Aorta (tissue), 5 donors: ENCODE data around the gene ELANE. TPM values are rescaled to one million over a fixed set of nuclear protein-coding genes. Genes with fewer than 3 reads are reported as not detected.

Experiments used
- ATAC-seq: fragments of 200-7000 bp; cut with Tn5 transposase; one replicate; pipeline ENCODE4 v1.9.1; 2022; ENCODE audit warnings: moderate library complexity; ENCODE audit not compliant: low FRiP score
- DNase-seq, 2 donors: peaks; one replicate each; pipeline ENCODE4 v3.0.0-alpha.2; 2020
- H3K27ac ChIP-seq, 2 donors: one replicate each; pipeline ENCODE4 v1.5.1; 2013; ENCODE audit warnings: low read length in 2 of 2, mild to moderate bottlenecking in 2 of 2, moderate library complexity in 2 of 2, control low read depth in 1 of 2, inconsistent platforms in 1 of 2, low read depth in 1 of 2
- H3K27me3 ChIP-seq, 2 donors: one replicate each; pipeline ENCODE4 v1.6.1; 2013; ENCODE audit warnings: control low read depth in 1 of 2, low read length in 1 of 2, mild to moderate bottlenecking in 1 of 2, moderate library complexity in 1 of 2; ENCODE audit not compliant: insufficient read depth in 2 of 2, control insufficient read depth in 1 of 2
- H3K36me3 ChIP-seq, 2 donors: one replicate each; pipeline ENCODE4 v1.6.1; 2013; ENCODE audit warnings: control low read depth in 1 of 2, low read length in 1 of 2, mild to moderate bottlenecking in 1 of 2; ENCODE audit not compliant: insufficient read depth in 2 of 2, control insufficient read depth in 1 of 2
- H3K4me1 ChIP-seq, 2 donors: one replicate each; pipeline ENCODE4 v1.6.1; 2013; ENCODE audit warnings: low read length in 2 of 2, control low read depth in 1 of 2, mild to moderate bottlenecking in 1 of 2, moderate library complexity in 1 of 2; ENCODE audit not compliant: insufficient read depth in 2 of 2, control insufficient read depth in 1 of 2
- H3K4me3 ChIP-seq, 2 donors: one replicate each; pipeline ENCODE4 v1.5.1; 2013; ENCODE audit warnings: low read length in 2 of 2, control low read depth in 1 of 2, mild to moderate bottlenecking in 1 of 2
- H3K9me3 ChIP-seq: one replicate; pipeline ENCODE4 v1.6.1; 2013; ENCODE audit warnings: mild to moderate bottlenecking, low read length; ENCODE audit not compliant: control insufficient read depth
- WGBS, 2 donors: extraction: QIAGEN DNeasy Blood & Tissue Kit; methylation state at CpG; one replicate each; pipeline ENCODE4 v1.1.7; 2013; 5-methylcytosine and 5-hydroxymethylcytosine counted together
- intact Hi-C, 2 donors: fragments of 100-400 bp; cut with DNase I; formaldehyde crosslinking; loops; one replicate each; pipeline versions ENCODE4 v1.14.2 to v1.15.0; 2022
- long read RNA-seq, 2 donors: library from polyadenylated mRNA; unstranded; transcript quantifications; one replicate each; pipeline ENCODE4 v2.0.0, GENCODE V29; 2020 to 2021
- polyA plus RNA-seq, 2 donors: library from polyadenylated mRNA; stranded (reverse); fragments of 200-250 nt; gene quantifications; one replicate each; pipeline ENCODE4 v1.2.3, GENCODE V29; 2013
- total RNA-seq, 2 donors: library from RNA; stranded (reverse); fragmentation: NEBNext Ultra II Directional; extraction: Animal tissue kit (Norgen Biotek cat#: 25700); gene quantifications; one replicate each; pipeline ENCODE4 v1.2.1, GENCODE V29; 2021
- donor health status: healthy with polysubstance abuse.
- donor health status: Bipolar disorder and iron deficiency.
- donor health status: DM: no; HTN: no; CAD: no.
- donor health status: DM: no; HTN: no; CAD: no.
- donor health status: DM: yes; HTN: yes; CAD: no.

Gene ELANE
- 1 to 10 TPM in 1 of 2 donors, not detected in 1; 2.0 TPM for total RNA-seq
- polyA plus RNA-seq, result not detected
- long read RNA-seq, donor 1, partial matches to known transcripts, result 0 of 1 reads
- long read RNA-seq, donor 1, other reads (novel, unspliced or antisense), result 1 of 1 reads
- long read RNA-seq, donor 2, partial matches to known transcripts, result 0 of 1 reads
- long read RNA-seq, donor 2, other reads (novel, unspliced or antisense), result 1 of 1 reads

DNA sequence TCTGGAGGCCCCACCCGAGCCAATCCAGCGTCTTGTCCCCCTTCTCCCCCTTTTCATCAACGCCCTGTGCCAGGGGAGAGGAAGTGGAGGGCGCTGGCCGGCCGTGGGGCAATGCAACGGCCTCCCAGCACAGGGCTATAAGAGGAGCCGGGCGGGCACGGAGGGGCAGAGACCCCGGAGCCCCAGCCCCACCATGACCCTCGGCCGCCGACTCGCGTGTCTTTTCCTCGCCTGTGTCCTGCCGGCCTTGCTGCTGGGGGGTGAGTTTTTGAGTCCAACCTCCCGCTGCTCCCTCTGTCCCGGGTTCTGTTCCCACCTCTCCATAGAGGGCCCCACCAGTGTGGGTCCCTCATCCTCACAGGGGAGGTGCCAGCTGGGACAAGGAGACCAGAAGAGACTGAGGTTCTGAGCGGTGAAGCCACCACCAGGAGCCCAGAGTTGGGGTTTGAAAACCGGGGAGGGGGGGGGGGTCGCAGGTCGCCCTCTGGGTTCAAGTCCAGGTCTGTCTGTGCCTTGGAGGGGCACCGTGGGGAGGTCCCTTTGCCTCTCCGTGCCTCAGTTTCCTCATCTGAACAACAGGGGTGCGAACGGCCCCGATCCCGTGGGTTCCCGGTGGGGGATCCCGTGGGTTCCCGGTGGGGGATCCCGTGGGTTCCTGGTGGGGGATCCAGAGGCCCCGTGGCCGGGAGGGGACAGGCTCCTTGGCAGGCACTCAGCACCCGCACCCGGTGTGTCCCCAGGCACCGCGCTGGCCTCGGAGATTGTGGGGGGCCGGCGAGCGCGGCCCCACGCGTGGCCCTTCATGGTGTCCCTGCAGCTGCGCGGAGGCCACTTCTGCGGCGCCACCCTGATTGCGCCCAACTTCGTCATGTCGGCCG, at the start of gene ELANE:
Gene ELANE (plus strand): TSS at position 168 of the 878 bp plus-strand sequence. CDS start 26 bp downstream, at position 194.
- Histone ChIP-seq H3K4me3 (no peak within 1 kb of the TSS), H3K27ac (no peak within 1 kb of the TSS), H3K36me3 (no peaks in the 10 kb centered on the region), H3K9me3 (no peaks in the 10 kb centered on the region), H3K27me3 (no peaks in the 10 kb centered on the region), H3K4me1 (no peaks in the 10 kb centered on the region)
- DNase-seq (peak in 1 of 2 donors; percentile 77), ATAC-seq (no peak)
- WGBS, 2 donors, result 58 to 66% methylated on average over 52 to 55 of the region's 55 CpGs
- intact Hi-C loops, result no loop called here

DNA sequence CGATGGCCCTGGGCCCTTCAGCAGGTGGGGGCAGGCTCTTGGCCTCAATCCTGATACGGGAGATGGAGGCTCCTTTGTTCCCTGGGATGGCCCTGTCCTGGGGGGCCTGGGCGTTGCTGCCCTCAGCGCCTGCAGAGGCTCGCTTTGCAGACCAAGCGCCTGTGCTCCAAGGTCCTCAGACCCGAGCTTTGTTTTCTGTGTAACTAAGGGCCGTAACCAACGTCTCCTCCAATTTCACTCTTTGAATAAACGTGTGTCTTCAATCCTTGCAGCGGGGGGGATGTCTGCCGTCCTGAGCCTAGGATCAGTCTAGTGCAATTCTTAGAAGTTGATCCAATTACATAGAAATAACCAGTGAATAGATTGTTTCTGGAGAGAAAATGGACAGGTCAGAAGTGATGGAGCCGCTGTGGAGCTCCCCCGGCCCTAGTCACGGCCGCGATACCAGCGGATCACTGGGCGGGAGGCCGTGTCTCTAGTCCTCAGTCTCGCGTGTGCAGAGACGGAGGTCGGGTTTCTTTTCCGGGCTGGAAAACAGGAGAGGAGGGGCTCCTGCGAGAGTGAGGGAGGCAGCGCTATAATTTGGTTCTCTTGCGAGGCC, 49.5 kb upstream of the ELANE start:
- H3K27me3 ChIP-seq, result no peaks in the 10 kb centered on the region
- H3K4me3 ChIP-seq, result no peak overlapping the region
- H3K9me3 ChIP-seq, result no peaks in the 10 kb centered on the region
- DNase-seq (no peak), ATAC-seq (no peak)
- peaks cover 3 to 15% of the 10 kb centered on the region in 2 donors for H3K36me3 ChIP-seq
- peaks cover 3% of the 10 kb centered on the region in 2 donors for H3K4me1 ChIP-seq
- intact Hi-C loops, result no loop called here
- no peak overlapping the region for H3K27ac ChIP-seq
- 46 to 56% methylated on average over 28 of the region's 28 CpGs for WGBS, 2 donors

DNA sequence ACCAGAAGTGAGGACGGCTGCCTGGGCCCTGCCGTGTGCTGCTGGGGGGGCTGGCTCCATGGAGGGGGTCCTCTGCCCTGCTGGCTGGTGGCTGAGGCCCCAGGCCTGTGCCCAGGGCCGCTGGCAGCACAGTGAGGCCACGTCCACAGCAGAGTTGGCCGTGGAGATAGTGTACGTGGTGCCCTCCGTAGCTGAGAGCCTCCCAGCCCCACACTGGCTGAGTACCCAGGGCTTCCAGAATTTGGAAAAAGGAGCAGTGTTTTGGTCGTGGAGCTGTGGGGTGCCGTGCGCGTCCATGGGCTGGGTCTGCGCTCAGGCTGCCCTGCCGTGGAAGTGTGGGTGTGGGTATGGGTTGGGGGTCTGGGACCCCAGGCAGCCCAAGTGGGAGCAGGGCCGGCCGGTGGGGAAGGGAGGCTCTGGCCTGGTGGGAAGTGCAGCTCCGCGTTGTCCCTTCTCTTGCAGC, 49.0 kb upstream of the ELANE start:
- DNase-seq (no peak), ATAC-seq (no peak)
- WGBS, 2 donors, result 80 to 82% methylated on average over 17 of the region's 17 CpGs
- Histone ChIP-seq H3K27ac (no peak overlapping the region), H3K4me3 (no peak overlapping the region), H3K36me3 (peaks cover 3 to 15% of the 10 kb centered on the region in 2 donors), H3K9me3 (no peaks in the 10 kb centered on the region), H3K27me3 (no peaks in the 10 kb centered on the region), H3K4me1 (peaks cover 3% of the 10 kb centered on the region in 2 donors)
- intact Hi-C loops, result no loop called here

DNA sequence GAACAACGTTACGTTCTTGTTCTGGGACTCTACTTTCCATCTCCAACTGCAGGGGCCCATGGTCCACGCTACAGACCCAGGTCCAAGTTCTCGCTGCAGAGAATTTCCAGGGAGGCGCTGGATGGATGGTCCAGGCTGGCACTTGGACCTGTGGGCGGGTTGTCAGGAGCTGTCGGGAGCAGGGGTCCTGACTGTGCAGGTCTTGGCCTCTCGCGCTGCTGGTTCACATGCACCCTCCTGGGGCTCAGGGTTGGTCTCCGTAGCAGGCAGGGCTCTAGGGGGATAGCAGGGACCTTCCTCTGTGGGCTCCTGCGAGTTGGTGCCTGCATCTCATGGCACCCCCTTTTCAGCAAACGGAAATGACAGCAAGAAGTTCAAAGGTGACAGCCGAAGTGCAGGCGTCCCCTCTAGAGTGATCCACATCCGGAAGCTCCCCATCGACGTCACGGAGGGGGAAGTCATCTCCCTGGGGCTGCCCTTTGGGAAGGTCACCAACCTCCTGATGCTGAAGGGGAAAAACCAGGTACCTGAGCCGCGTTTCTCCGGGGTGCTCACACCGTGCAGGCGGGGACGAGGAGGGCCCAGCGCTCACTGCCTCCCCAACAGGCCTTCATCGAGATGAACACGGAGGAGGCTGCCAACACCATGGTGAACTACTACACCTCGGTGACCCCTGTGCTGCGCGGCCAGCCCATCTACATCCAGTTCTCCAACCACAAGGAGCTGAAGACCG, 48.3 kb upstream of the ELANE start:
- Histone ChIP-seq H3K36me3 (peaks cover 3 to 15% of the 10 kb centered on the region in 2 donors), H3K9me3 (no peaks in the 10 kb centered on the region), H3K4me3 (no peak overlapping the region), H3K27me3 (no peaks in the 10 kb centered on the region), H3K27ac (no peak overlapping the region), H3K4me1 (peaks cover 3% of the 10 kb centered on the region in 2 donors)
- WGBS, 2 donors, result 85 to 86% methylated on average over 31 of the region's 31 CpGs
- intact Hi-C loops, result no loop called here
- no peak for DNase-seq
- ATAC-seq, result no peak

DNA sequence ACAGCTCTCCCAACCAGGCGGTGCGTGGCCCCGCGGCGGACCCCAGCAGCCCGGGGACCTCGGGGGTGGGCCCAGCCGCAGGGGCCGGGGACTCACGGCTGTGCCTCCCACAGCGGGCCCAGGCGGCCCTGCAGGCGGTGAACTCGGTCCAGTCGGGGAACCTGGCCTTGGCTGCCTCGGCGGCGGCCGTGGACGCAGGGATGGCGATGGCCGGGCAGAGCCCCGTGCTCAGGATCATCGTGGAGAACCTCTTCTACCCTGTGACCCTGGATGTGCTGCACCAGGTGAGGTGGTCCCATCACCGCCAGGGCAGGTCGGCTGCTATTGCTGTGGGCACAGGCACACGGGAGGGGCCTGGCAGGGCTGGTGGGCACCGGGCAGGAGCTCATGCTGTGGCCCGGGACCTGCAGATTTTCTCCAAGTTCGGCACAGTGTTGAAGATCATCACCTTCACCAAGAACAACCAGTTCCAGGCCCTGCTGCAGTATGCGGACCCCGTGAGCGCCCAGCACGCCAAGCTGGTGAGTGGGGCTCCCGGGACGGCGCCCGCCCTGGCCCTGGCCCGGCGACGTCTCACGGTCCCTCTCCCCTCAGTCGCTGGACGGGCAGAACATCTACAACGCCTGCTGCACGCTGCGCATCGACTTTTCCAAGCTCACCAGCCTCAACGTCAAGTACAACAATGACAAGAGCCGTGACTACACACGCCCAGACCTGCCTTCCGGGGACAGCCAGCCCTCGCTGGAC, 47.5 kb upstream of the ELANE start:
- H3K36me3 ChIP-seq, result peaks cover 3 to 15% of the 10 kb centered on the region in 2 donors
- H3K9me3 ChIP-seq, result no peaks in the 10 kb centered on the region
- no peak overlapping the region for H3K27ac ChIP-seq
- ATAC-seq, result no peak
- intact Hi-C loops, result no loop called here
- no peaks in the 10 kb centered on the region for H3K27me3 ChIP-seq
- peaks cover 3% of the 10 kb centered on the region in 2 donors for H3K4me1 ChIP-seq
- H3K4me3 ChIP-seq, result no peak overlapping the region
- WGBS, 2 donors, result 89 to 90% methylated on average over 53 of the region's 53 CpGs
- no peak for DNase-seq

DNA sequence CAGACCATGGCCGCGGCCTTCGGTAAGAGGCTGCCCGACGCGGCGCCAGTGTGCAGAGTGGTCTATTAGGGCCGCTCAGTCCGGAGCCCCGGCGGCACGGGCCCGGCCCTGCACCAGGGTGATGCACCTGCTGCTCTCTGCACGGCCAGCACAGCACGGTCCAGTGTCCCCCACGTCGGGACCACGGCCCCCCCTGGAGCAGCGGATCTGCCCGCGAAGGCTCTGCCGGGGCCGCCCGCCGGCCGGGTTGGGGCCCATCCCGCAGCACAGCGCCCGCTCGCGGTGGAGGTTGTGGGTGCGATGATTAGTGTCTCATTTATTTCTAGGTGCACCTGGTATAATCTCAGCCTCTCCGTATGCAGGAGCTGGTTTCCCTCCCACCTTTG, 46.9 kb upstream of the ELANE start:
- H3K4me3 ChIP-seq, result no peak overlapping the region
- DNase-seq, result no peak
- no peak for ATAC-seq
- H3K27ac ChIP-seq, result no peak overlapping the region
- H3K4me1 ChIP-seq, result peaks cover 3% of the 10 kb centered on the region in 2 donors
- no peaks in the 10 kb centered on the region for H3K9me3 ChIP-seq
- no peaks in the 10 kb centered on the region for H3K27me3 ChIP-seq
- peaks cover 3 to 15% of the 10 kb centered on the region in 2 donors for H3K36me3 ChIP-seq
- intact Hi-C loops, result no loop called here
- 89 to 90% methylated on average over 33 of the region's 33 CpGs for WGBS, 2 donors

DNA sequence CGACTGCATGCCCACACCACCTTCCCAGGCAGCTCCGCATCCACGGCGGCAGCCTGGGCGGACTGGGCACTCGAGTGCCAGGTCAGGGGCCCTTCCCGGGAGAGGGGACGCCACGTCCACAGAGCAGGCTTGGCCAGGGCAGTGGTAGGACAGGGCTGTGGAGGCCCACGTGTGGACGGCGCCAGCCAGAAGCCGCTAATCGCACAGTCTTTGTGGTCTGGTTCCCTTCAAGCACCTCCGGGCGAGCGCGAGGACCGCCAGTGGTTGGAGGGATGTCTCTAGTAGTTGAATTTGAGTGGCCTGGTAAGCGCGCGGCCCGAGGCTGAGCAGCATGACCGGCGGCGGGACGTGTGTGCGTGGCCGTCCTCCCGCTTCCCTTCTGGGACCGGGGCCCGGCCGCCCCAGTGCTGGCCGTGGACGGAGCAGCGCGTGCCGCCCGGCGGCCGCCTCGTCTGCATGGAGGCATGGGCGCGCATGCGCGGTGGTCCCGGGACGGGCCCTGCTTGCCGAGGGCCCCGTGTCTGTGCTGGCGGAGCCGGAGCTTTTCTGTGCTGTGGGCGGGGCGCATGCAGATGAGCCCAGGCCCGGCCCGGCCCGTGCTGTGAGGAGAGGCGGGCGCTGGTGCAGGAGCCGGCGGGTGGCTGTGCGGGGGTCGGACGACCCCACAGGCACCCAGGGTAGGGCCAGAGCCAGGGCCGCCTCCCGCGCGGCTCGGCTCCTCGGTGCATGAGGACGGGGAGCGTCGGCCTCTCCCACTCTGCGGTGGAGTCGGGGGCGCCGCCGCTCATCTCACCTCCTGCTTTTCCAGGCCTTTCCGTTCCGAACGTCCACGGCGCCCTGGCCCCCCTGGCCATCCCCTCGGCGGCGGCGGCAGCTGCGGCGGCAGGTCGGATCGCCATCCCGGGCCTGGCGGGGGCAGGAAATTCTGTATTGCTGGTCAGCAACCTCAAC, 46.2 kb upstream of the ELANE start:
- ATAC-seq (no peak), DNase-seq (no peak)
- peaks cover 3 to 19% of the 10 kb centered on the region in 2 donors for H3K36me3 ChIP-seq
- no peaks in the 10 kb centered on the region for H3K4me1 ChIP-seq
- H3K9me3 ChIP-seq, result no peaks in the 10 kb centered on the region
- H3K27me3 ChIP-seq, result no peaks in the 10 kb centered on the region
- intact Hi-C loops, result no loop called here
- H3K27ac ChIP-seq, result no peak overlapping the region
- 88 to 89% methylated on average over 80 to 93 of the region's 93 CpGs for WGBS, 2 donors
- no peak overlapping the region for H3K4me3 ChIP-seq
